Fibroblast of lung (primary cell): ENCODE data around the gene ZNF277. TPM values are rescaled to one million over a fixed set of nuclear protein-coding genes. Genes with fewer than 3 reads are reported as not detected.

ENCODE experiments used
- DNase-seq, 2 donors: peaks; one replicate each; pipeline versions ENCODE4 v3.0.0 to v3.0.0-alpha.2; 2010; ENCODE audit warnings: low read depth in 2 of 2
- H2AFZ ChIP-seq: 2 replicates; pipeline ENCODE4 v1.5.1; 2012; ENCODE audit warnings: low read length, control low read depth, inconsistent platforms
- H3K27ac ChIP-seq: 2 replicates; pipeline ENCODE4 v1.5.1; 2011; ENCODE audit warnings: low read length, control low read depth; ENCODE audit not compliant: insufficient read depth
- H3K27me3 ChIP-seq: 2 replicates; pipeline ENCODE4 v1.5.1; 2011; ENCODE audit warnings: mild to moderate bottlenecking, low read length; ENCODE audit not compliant: control insufficient read depth, insufficient read depth
- H3K36me3 ChIP-seq: 2 replicates; pipeline ENCODE4 v1.5.1; 2011; ENCODE audit warnings: low read length; ENCODE audit not compliant: control insufficient read depth, insufficient read depth
- H3K4me1 ChIP-seq: 2 replicates; pipeline ENCODE4 v1.5.1; 2011; ENCODE audit warnings: low read length; ENCODE audit not compliant: control insufficient read depth, insufficient read depth; ENCODE audit errors: extremely low read depth
- H3K4me2 ChIP-seq: 2 replicates; pipeline ENCODE4 v1.5.1; 2011; ENCODE audit warnings: low read length, control low read depth; ENCODE audit not compliant: insufficient read depth; ENCODE audit errors: extremely low read depth
- H3K4me3 ChIP-seq, 4 experiments: fragments of 200-600 bp in 1 of 4; sonication (generic) in 1 of 4; replicated peaks in 1 of 4; 2 replicates each; pipeline ENCODE4 v1.5.1; 2011 to 2016; ENCODE audit warnings: low read length in 4 of 4, low read depth in 3 of 4, mild to moderate bottlenecking in 3 of 4, control low read depth in 2 of 4, inconsistent platforms in 1 of 4, mixed read lengths in 1 of 4; ENCODE audit not compliant: insufficient read depth in 1 of 4; ENCODE audit errors: control extremely low read depth in 1 of 4
- H3K79me2 ChIP-seq: 2 replicates; pipeline ENCODE4 v1.5.1; 2012; ENCODE audit warnings: mild to moderate bottlenecking, low read length, inconsistent platforms; ENCODE audit not compliant: control insufficient read depth, insufficient read depth
- H3K9ac ChIP-seq: 2 replicates; pipeline ENCODE4 v1.5.1; 2011; ENCODE audit warnings: mild to moderate bottlenecking, low read length, control low read depth; ENCODE audit not compliant: insufficient read depth
- H3K9me3 ChIP-seq: 2 replicates; pipeline ENCODE4 v1.5.1; 2012; ENCODE audit warnings: low read depth, low read length; ENCODE audit not compliant: control insufficient read depth, insufficient read depth
- H4K20me1 ChIP-seq: 2 replicates; pipeline ENCODE4 v1.5.1; 2011; ENCODE audit warnings: low read length; ENCODE audit not compliant: control insufficient read depth, insufficient read depth; ENCODE audit errors: extremely low read depth
- EZH2 ChIP-seq: IDR thresholded peaks from 2 replicates; pipeline ENCODE4 v1.5.1; 2012; ENCODE audit warnings: low read length, control low read depth, mild to moderate bottlenecking; ENCODE audit errors: missing control alignments
- polyA plus RNA-seq, 2 donors: library from polyadenylated mRNA; depleted of rRNA in 1 of 2; stranded (reverse) in 1 of 2; unstranded in 1 of 2; fragments of >200 nt; gene quantifications; 2 replicates each; pipeline ENCODE4 v1.2.1, GENCODE V29; 2011 to 2012; ENCODE audit warnings: missing spikeins in 1 of 2
- total RNA-seq: library from RNA; depleted of rRNA; stranded (reverse); fragments of >200 nt; gene quantifications from 2 replicates; pipeline ENCODE4 v1.2.1, GENCODE V29; 2014
- TF ChIP-seq, protein P1 (sequence below), 2 donors: IDR thresholded peaks in 1 of 2; conservative IDR thresholded peaks in 1 of 2; 1 replicate in 1 of 2; 2 replicates in 1 of 2; pipeline ENCODE4 v1.5.1; 2011 to 2012; ENCODE audit warnings: low read length in 2 of 2, control low read depth in 1 of 2, inconsistent platforms in 1 of 2, low read depth in 1 of 2, mild to moderate bottlenecking in 1 of 2

ZNF277 gene
- total and polyA plus RNA-seq, 2 donors (not counting 1 experiment from before 2014, with no cell fraction given) = 23.1 to 66.6 TPM

DNA sequence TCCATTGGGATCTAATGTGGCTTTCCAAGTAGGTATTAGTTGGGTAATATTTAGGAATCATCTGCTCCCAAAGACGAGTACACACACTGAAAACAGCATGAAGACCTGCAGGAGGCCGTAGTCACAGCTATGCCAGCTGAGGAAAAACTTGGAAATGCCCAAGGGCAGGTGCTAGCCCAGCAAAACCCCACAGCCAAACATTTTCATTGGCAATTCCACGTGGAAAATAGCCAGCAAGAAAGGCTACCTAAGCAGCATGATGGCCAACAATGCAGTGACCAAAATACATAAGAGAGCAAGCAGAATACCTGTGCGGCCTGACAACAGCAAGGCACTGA, 33.0 kb upstream of the ZNF277 start:
- Histone ChIP-seq H3K79me2 (peaks cover 2% of the 10 kb centered on the region), H3K36me3 (no peaks in the 10 kb centered on the region), H3K4me3 (no peak overlapping the region), H3K4me2 (no peak overlapping the region), H4K20me1 (no peaks in the 10 kb centered on the region), H3K4me1 (no peaks in the 10 kb centered on the region), H2AFZ (no peak overlapping the region), H3K27me3 (no peaks in the 10 kb centered on the region), H3K9me3 (no peaks in the 10 kb centered on the region), H3K9ac (no peak overlapping the region), H3K27ac (no peak overlapping the region)
- no peak for DNase-seq
- no peak for TF ChIP-seq EZH2
- TF ChIP-seq, protein P1, sequence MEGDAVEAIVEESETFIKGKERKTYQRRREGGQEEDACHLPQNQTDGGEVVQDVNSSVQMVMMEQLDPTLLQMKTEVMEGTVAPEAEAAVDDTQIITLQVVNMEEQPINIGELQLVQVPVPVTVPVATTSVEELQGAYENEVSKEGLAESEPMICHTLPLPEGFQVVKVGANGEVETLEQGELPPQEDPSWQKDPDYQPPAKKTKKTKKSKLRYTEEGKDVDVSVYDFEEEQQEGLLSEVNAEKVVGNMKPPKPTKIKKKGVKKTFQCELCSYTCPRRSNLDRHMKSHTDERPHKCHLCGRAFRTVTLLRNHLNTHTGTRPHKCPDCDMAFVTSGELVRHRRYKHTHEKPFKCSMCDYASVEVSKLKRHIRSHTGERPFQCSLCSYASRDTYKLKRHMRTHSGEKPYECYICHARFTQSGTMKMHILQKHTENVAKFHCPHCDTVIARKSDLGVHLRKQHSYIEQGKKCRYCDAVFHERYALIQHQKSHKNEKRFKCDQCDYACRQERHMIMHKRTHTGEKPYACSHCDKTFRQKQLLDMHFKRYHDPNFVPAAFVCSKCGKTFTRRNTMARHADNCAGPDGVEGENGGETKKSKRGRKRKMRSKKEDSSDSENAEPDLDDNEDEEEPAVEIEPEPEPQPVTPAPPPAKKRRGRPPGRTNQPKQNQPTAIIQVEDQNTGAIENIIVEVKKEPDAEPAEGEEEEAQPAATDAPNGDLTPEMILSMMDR (conservative IDR thresholded peaks at IDR 0.05 in 1 of 2, IDR thresholded peaks at IDR 0.05 in 1 of 2; ENCODE audit: low read depth in 1 of 2, low read length in 2 of 2) = no peak

DNA sequence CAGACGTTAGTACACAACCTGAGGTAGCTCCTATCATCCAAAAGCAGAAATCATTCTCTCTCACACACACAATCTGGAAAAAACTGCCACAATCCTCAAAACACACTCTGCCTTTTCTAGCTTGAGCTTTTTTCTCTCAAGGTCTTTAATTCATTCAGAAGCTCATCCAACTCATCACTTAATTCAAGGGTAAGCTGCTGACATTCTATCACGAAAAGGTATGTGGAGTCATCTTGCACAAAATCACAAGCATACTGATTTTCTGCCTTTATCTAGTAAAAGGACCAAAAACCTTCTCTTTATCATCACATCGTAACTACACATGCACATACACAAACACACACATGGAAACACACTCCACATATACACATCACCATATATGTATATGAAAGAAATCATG, 32.3 kb upstream of the ZNF277 start:
- no peak overlapping the region for H3K9ac ChIP-seq
- H3K36me3 ChIP-seq = no peaks in the 10 kb centered on the region
- no peaks in the 10 kb centered on the region for H3K4me1 ChIP-seq
- no peak overlapping the region for H2AFZ ChIP-seq
- DNase-seq = no peak
- no peaks in the 10 kb centered on the region for H3K27me3 ChIP-seq
- no peaks in the 10 kb centered on the region for H4K20me1 ChIP-seq
- no peak overlapping the region for H3K4me2 ChIP-seq
- H3K4me3 ChIP-seq = no peak overlapping the region
- no peaks in the 10 kb centered on the region for H3K9me3 ChIP-seq
- no peak overlapping the region for H3K27ac ChIP-seq
- H3K79me2 ChIP-seq = peaks cover 2% of the 10 kb centered on the region
- no peak for TF ChIP-seq EZH2
- TF ChIP-seq, protein P1 (conservative IDR thresholded peaks at IDR 0.05 in 1 of 2, IDR thresholded peaks at IDR 0.05 in 1 of 2; ENCODE audit: low read depth in 1 of 2, low read length in 2 of 2) = no peak

DNA sequence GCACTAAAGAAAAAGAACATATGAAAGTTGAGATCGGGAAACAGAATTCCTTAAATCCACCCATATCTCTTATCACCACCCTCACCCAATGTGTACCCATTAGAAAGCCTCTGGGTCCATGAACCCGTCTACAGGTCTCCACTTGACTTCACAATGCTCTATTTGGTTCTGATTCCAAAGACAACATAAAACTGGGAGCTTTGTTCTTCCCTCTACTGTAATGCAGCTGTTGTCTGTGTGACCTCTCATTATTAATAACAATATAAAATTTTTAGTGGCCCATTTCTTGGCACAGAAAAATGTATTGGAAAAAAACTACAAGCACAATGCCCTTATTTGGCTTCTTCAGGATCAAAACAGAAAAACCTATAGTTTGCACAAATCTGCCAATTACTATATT, 30.3 kb upstream of the ZNF277 start:
- Histone ChIP-seq H3K9ac (no peak overlapping the region), H3K79me2 (peaks cover 2% of the 10 kb centered on the region), H3K27me3 (no peaks in the 10 kb centered on the region), H3K27ac (no peak overlapping the region), H3K9me3 (no peaks in the 10 kb centered on the region), H2AFZ (no peak overlapping the region), H3K4me3 (no peak overlapping the region), H4K20me1 (no peaks in the 10 kb centered on the region), H3K36me3 (no peaks in the 10 kb centered on the region), H3K4me1 (no peaks in the 10 kb centered on the region), H3K4me2 (no peak overlapping the region)
- no peak for DNase-seq
- TF ChIP-seq, protein P1 (conservative IDR thresholded peaks at IDR 0.05 in 1 of 2, IDR thresholded peaks at IDR 0.05 in 1 of 2; ENCODE audit: low read depth in 1 of 2, low read length in 2 of 2) = no peak
- no peak for TF ChIP-seq EZH2
